Stomach smooth muscle (tissue), 2 donors: ENCODE data around the gene LMOD2.

Experiments
- H3K27ac ChIP-seq: one replicate; pipeline ENCODE4 v1.7.0; 2013; ENCODE audit warnings: mild to moderate bottlenecking, low read length, inconsistent platforms
- H3K27me3 ChIP-seq, 2 donors: one replicate each; pipeline ENCODE4 v1.7.0; 2013; ENCODE audit warnings: low read length in 2 of 2; ENCODE audit not compliant: insufficient read depth in 2 of 2, control insufficient read depth in 1 of 2
- H3K36me3 ChIP-seq, 2 donors: one replicate each; pipeline ENCODE4 v1.7.0; 2013; ENCODE audit warnings: low read length in 2 of 2; ENCODE audit not compliant: control insufficient read depth in 2 of 2, insufficient read depth in 2 of 2
- H3K4me1 ChIP-seq: one replicate; pipeline ENCODE4 v1.7.0; 2013; ENCODE audit warnings: low read length; ENCODE audit not compliant: control insufficient read depth, insufficient read depth
- H3K4me3 ChIP-seq, 2 donors: one replicate each; pipeline ENCODE4 v1.7.0; 2013; ENCODE audit warnings: low read length in 2 of 2
- H3K9ac ChIP-seq, 2 donors: one replicate each; pipeline ENCODE4 v1.7.0; 2013; ENCODE audit warnings: low read length in 2 of 2, mild to moderate bottlenecking in 1 of 2
- H3K9me3 ChIP-seq, 2 donors: one replicate each; pipeline ENCODE4 v1.7.0; 2013; ENCODE audit warnings: low read length in 2 of 2; ENCODE audit not compliant: control insufficient read depth in 2 of 2
- donor health status: healthy.
- donor health status: Pancreatic carcinoma.

LMOD2 gene

GRCh38 chr7:123655614-123656013 lies at the start of gene LMOD2:
LMOD2 (plus strand) TSS chr7:123655866; CDS start chr7:123655964, 98 bp downstream.
- Histone ChIP-seq H3K9me3 (no peaks in the 10 kb centered on the region), H3K27ac (no peak within 1 kb of the TSS), H3K27me3 (peaks cover 0 to 3% of the 10 kb centered on the region in 2 donors), H3K4me3 (no peak within 1 kb of the TSS), H3K36me3 (no peaks in the 10 kb centered on the region), H3K9ac (no peak within 1 kb of the TSS), H3K4me1 (no peaks in the 10 kb centered on the region)

- no peak overlapping the region for H3K9ac ChIP-seq
- H3K27ac ChIP-seq: no peak overlapping the region
- H3K27me3 ChIP-seq: no peaks in the 10 kb centered on the region
- no peaks in the 10 kb centered on the region for H3K4me1 ChIP-seq
- no peak overlapping the region for H3K4me3 ChIP-seq
- H3K9me3 ChIP-seq: no peaks in the 10 kb centered on the region
- H3K36me3 ChIP-seq: no peaks in the 10 kb centered on the region
These were observed 48.2 kb upstream of the LMOD2 start for GRCh38 chr7:123607423-123607975.

DNA sequence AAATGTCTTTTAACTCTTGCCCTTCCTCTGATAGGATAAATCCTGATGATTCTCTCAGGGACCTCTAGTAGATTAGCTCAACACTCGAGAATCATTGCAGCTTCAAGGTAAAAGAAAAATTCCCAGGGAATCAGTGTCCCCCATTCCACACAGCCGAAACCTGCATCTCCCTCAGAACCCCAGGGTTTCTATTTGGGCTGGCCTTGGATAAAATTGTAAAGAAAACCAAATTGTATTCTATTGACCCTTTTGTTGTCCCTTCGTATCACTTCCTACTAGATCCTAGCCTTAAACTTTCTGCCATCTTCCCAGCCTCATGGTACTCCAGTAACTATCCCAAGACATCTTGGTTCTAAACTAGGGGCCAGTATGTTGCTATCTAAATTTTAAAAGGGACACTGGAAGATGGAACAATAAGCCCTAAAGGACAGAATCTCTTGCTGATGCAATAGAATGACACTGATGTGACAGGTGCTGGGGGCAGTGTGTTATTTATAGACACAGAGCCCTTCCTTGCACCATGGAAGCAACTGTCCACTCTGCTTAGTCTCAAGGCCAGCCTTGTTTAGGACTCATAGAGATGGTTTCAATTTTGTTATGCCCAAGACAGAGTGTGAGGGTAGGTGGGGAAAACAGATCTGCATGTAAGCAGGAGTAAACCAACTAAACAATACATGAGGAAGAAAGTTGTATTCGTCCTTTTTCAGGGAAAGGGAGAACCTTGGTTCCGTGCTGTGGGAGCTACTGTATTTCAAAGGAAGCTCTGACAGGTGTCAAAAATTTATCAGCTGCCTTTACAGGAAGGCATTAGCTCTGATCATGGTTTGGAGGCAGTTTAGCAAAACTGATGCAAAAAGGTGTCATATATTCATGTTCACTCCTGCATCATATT lies 46.4 kb upstream of the LMOD2 start:
- Histone ChIP-seq H3K4me1 (no peaks in the 10 kb centered on the region), H3K9me3 (no peaks in the 10 kb centered on the region), H3K27ac (no peak overlapping the region), H3K36me3 (no peaks in the 10 kb centered on the region), H3K9ac (no peak overlapping the region), H3K4me3 (no peak overlapping the region), H3K27me3 (no peaks in the 10 kb centered on the region)

GRCh38 chr7:123609883-123610239 lies 45.8 kb upstream of the LMOD2 start:
- H3K9ac ChIP-seq: no peak overlapping the region

DNA sequence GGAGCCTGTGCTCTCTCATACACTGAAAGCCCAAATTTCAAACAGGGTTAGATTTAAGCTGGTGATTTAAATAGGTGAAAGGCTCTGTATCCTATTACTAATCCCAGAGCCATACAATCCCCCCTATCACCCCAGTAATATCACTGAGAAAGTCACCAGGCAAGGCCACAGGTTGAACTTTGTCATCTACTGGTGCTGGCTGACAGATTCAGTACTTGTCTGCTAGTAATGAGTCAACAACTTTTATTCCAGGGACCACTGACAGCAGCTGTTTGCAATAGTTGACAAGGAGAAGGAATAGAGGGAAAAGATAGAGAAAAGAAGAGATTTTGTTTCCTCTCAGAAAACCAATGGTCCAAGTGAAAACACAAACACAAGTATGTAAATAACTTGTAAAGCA lies 43.6 kb upstream of the LMOD2 start:
- Histone ChIP-seq H3K9me3 (no peaks in the 10 kb centered on the region), H3K27ac (no peak overlapping the region), H3K4me1 (no peaks in the 10 kb centered on the region), H3K4me3 (no peak overlapping the region), H3K9ac (no peak overlapping the region), H3K36me3 (no peaks in the 10 kb centered on the region), H3K27me3 (no peaks in the 10 kb centered on the region)

More at GRCh38 chr7:123609883-123610239, 45.8 kb upstream of the LMOD2 start:
- Histone ChIP-seq H3K9me3 (no peaks in the 10 kb centered on the region), H3K4me1 (no peaks in the 10 kb centered on the region), H3K4me3 (no peak overlapping the region), H3K27ac (no peak overlapping the region), H3K36me3 (no peaks in the 10 kb centered on the region), H3K27me3 (no peaks in the 10 kb centered on the region)

- H3K4me1 ChIP-seq: no peaks in the 10 kb centered on the region
- H3K27me3 ChIP-seq: no peaks in the 10 kb centered on the region
- H3K36me3 ChIP-seq: no peaks in the 10 kb centered on the region
- H3K4me3 ChIP-seq: no peak overlapping the region
- no peaks in the 10 kb centered on the region for H3K9me3 ChIP-seq
- H3K9ac ChIP-seq: no peak overlapping the region
- H3K27ac ChIP-seq: no peak overlapping the region
These were observed 40.3 kb upstream of the LMOD2 start for GRCh38 chr7:123615344-123615743.

- H3K4me1 ChIP-seq: no peaks in the 10 kb centered on the region
- H3K4me3 ChIP-seq: no peak overlapping the region
- H3K36me3 ChIP-seq: no peaks in the 10 kb centered on the region
- H3K27me3 ChIP-seq: no peaks in the 10 kb centered on the region
- no peaks in the 10 kb centered on the region for H3K9me3 ChIP-seq
- no peak overlapping the region for H3K27ac ChIP-seq
- no peak overlapping the region for H3K9ac ChIP-seq
These were observed 39.4 kb upstream of the LMOD2 start for GRCh38 chr7:123616223-123616622.

GRCh38 chr7:123621707-123622106 lies 34.0 kb upstream of the LMOD2 start:
- Histone ChIP-seq H3K9me3 (no peaks in the 10 kb centered on the region), H3K27me3 (no peaks in the 10 kb centered on the region), H3K4me1 (no peaks in the 10 kb centered on the region), H3K9ac (no peak overlapping the region), H3K4me3 (no peak overlapping the region), H3K36me3 (no peaks in the 10 kb centered on the region), H3K27ac (no peak overlapping the region)

DNA sequence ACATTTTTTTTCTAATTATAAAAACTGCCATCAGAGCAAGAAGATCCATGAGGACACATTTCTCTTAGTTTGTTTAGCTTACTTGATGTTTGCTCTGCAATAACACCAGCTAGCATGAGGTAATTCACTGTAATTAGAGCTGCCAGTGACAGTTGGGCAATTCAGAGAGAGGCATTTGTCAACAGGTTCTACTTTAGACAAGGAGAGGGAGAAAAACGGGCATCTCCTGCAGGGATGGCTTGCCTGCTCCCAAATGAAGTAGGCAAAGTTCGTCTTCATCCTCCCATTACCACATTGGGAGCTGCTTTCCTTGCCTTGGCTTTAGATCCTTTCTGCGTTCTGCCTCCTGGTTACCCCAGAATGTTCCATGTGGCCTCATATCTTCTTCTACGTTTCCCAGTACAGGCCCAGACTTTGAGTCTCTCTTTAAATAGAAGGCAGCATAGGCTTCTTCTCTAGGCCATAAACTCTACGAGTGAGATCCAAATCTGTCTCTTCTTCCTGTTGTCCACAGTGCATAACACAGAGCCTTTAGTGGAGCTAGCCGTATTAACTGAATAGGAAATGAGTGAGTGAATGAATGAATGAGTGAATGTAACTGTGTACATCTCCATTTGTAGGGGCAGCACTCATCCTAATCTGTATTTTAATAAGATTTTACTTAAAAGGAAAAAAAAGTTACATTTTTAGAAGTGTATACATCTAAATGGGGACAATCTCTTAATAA lies 32.8 kb upstream of the LMOD2 start:
- Histone ChIP-seq H3K9ac (no peak overlapping the region), H3K36me3 (no peaks in the 10 kb centered on the region), H3K4me3 (no peak overlapping the region), H3K9me3 (no peaks in the 10 kb centered on the region), H3K4me1 (no peaks in the 10 kb centered on the region), H3K27ac (no peak overlapping the region), H3K27me3 (no peaks in the 10 kb centered on the region)

GRCh38 chr7:123624527-123625183 lies 31.0 kb upstream of the LMOD2 start:
- H3K4me3 ChIP-seq: no peak overlapping the region
- no peak overlapping the region for H3K27ac ChIP-seq
- no peaks in the 10 kb centered on the region for H3K4me1 ChIP-seq
- no peaks in the 10 kb centered on the region for H3K27me3 ChIP-seq
- H3K9me3 ChIP-seq: no peaks in the 10 kb centered on the region
- no peak overlapping the region for H3K9ac ChIP-seq
- H3K36me3 ChIP-seq: no peaks in the 10 kb centered on the region
